ENCODE measurements around the gene MEGF6.
"Not testable (repeated sequence)": the region's sequence is repeated elsewhere in the genome, so short reads cannot be mapped to it uniquely, and the experiment has no call there.

Gene MEGF6

DNA sequence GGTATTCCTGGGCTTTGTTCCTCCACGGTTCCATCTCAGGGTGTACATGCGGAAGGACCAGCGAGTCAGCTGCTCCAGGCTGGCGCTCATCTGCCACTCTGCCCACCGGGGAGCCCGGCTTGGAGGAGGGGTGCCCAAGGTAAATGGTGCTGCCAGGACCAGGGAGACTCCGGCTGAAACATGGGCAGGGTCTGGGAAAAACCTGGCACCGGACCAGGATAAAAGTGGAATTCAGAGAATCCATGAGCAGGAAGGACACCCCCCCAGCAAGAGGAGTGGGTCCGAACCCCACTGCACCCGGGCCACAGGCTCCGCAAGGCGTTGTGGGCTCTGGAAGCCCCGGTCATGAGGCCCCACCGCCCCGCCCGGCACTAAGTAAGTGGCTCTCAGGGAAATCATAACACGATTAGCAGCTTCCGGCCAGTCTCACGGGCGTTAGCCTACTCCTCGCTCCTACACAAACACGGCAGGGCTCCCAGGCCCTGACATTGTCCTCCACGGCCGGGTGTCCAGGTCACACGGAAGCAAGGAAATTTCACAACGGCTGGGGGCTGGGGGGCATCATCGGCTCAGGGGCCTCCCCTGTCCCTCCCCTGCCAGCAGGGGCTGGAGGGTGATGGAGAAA, 21.1 kb downstream of the MEGF6 start:
- peak; percentile 80 for DNase-seq

DNA sequence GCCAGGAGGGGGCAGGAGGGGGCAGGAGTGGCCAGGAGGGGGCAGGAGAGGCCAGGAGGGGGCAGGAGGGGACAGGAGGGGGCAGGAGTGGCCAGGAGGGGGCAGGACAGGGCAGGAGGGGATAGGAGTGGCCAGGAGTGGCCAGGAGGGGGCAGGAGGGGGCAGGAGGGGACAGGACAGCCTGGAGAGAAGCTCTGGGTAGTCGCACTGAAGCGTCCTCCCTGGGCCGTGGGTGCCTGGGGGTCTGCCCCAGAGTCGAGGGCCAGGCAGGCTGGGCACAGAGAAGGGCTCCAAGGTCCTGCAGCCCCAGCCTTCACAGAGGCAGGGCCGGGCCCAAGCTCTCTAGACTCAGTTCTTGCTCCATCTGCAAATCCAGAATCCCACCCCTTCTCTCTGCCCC, 22.9 kb downstream of the MEGF6 start:
- no peak for DNase-seq

DNA sequence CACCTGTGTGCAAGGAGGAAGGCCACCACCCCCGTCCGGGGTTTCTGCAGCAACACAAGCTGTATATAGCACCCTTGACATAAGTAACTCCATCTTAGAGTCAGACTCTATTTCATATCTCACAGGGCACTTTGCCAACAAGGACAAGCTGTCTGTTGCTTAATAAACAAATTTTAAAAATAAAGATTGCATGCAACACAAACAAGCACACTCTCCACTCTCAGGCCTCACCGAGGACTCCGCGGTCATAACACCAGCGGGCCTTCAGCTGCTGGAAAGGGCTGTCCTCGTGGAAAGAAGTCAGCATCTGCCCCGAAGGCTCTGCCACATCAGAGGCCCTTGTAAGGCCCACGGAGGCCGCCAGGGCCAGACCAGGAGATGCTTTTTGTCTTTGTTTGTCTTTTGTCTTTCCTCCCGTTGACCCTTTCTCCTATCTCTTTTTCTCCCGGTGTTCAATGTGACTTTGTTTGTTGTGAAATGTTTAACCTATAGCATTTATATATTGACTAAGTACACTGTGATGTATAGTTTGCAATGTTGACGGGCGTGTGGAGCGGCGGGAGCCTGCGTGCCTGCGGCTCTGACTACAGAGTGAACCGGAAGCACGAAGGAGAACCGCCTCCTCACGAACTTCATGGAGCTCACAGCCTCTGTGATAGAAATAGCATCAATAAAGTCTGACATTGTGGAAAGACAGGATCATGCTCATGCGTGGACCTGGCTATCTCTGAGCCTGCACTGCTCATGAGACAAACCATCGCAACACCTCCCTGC, 24.1 kb downstream of the MEGF6 start:
- DNase-seq = no peak

DNA sequence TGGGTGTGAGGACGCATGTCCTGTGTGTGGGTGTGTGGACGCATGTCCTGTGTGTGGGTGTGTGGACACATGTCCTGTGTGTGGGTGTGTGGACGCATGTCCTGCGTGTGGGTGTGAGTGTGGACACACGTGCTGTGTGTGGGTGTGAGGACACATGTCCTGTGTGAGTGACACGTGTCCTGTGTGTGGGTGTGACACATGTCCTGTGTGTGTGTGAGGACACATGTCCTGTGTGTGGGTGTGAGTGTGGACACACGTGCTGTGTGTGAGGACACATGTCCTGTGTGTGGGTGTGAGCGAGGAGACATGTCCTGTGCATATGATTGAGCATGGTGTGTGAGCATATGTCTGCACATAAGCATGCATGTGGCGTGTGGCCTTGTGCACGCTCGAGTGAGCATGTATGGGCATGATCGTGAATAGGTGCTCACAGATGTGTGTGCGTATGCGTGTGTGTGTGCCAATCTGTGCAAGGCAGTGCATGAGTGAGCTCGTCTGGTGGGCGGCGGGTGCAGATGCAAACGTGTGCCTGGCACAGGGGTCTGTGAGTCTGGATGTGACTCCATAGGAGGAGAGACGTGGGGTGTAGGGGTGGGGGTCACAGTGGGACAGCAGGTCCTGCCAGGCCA, 25.3 kb downstream of the MEGF6 start:
- no peak for DNase-seq

DNA sequence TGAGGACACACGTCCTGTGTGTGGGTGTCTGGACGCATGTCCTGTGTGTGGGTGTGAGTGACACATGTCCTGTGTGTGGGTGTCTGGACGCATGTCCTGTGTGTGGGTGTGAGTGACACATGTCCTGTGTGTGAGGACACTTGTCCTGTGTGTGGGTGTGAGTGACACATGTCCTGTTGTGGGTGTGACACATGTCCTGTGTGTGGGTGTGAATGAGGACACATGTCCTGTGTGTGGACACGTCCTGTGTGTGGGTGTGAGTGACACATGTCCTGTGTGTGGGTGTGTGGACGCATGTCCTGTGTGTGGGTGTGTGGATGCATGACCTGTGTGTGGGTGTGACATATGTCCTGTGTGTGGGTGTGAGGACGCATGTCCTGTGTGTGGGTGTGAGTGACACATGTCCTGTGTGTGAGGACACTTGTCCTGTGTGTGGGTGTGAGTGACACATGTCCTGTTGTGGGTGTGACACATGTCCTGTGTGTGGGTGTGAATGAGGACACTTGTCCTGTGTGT, 25.9 kb downstream of the MEGF6 start:
- DNase-seq = not testable (repeated sequence)

DNA sequence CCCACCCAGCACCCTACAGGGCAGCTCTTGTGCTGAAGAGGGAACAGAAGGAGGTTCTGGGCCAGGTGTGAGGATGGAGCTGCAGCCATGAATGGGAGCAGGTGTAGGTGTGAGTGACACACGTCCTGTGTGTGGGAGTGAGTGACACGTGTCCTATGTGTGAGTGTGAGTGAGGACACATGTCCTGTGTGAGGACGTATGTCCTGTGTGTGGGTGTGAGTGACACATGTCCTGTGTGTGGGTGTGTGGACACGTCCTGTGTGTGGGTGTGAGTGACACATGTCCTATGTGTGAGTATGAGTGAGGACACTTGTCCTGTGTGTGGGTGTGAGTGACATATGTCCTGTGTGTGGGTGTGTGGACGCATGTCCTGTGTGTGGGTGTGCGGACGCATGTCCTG, 26.4 kb downstream of the MEGF6 start:
- DNase-seq = no peak

DNA sequence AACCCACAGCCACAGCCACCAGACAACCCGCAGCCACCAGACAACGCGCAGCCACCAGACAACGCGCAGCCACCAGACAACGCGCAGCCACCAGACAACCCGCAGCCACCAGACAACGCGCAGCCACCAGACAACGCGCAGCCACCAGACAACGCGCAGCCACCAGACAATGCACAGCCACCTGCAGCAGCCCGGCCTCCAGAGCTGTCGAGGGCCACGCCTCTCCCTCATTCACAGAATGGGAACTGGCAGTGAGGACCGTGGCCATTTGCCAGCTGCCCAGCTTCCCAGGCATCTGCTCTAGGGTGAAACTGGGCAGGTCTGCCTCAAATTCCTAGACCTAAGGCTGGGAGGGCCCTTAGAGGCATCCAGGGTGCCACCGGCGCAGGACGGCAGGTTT, 27.6 kb downstream of the MEGF6 start:
- DNase-seq = not testable (repeated sequence)

DNA sequence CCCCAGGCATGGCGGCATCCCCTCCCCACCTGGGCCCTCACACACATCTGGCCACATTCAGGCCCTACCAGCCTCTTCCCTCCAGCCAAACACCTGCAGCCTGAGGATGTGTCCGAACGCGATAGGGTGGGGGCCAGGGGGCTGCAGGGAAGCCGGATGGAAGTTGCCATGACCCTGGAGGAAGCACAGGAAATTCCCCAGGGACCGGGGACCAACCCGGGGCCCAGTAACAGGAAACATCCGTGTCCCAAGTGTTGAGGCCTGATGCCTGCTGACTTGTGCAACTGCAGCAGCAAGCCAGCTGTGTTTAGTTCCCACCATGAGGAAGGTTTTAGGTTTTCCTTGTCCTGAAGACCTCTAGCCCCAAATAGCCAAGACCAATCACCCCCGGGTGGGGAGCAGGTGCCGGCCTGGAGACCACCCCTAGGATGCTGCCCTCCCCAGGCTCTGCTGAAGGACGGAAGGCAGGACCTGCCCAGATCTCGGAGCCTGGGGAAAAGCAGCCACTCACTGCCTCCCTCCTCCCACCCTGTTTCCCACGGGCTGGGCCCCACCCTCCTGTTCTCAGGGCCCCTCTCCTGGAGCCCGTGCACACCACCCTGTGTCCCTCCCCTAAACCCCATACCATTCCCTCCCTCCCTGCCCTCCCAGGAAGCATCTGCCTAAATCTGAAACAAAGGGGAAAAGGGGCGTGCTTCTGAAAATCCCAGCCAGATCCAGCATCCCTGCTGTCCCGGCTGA, 29.8 kb downstream of the MEGF6 start:
- DNase-seq = no peak

DNA sequence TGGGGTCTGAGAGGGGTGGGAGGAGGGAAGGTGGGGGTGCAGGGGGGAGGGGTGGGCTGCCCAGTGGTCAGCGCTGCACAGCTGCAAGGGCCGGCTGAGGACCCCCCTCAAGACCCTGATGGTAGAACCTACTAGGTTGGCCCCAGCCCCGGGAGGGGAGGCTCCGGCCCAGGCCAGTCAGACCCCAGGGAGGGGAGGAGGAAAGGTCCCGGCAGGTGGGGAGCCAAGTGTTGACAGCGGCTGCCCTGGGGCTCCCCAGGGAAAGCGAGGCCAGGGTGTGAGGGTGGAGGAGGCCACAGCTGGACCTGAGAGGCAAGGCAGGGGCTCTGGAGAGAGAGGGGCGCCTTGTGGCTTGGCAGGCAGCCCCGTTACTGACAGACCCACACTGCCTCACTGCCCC, 31.1 kb downstream of the MEGF6 start:
- no peak for DNase-seq

DNA sequence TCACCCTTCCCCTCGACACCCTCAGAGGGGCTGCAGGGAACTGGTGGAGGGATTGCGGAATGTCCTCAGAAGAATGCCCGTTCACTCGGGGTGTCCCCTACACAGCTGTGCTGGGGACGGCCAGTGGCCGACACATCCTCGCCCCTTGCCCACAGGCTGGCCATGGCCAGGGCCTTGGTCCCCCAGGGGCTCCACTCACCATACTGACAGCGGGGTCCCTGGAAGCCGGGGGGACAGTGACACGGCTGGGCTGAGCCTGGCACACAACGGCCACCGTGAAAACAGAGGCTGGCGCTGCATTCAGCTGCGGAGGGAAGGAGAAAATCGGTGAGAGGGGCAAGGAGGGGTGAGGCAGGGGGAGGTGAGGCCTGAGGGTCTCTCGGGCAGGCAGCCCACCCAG, 31.7 kb downstream of the MEGF6 start:
- no peak for DNase-seq

DNA sequence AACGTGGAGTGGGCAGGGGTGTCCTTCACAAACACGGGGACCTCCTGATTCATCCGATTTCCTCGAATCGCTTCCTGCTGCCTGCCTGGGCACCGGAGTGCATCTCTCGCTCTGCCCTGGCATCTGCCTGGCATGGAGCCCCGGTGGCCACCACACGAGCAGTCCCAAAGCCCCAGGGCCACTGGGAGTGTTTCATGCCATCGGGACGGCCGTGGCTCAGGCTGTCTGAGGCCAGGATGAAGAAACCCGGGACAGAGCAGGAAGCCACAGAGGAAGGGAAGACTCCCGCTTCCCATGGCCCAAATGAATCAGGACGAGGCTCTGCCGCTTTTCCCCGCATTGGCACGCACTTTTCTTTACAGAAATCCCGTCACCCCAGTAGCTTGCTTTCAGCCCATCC, 32.4 kb downstream of the MEGF6 start:
- DNase-seq = no peak

DNA sequence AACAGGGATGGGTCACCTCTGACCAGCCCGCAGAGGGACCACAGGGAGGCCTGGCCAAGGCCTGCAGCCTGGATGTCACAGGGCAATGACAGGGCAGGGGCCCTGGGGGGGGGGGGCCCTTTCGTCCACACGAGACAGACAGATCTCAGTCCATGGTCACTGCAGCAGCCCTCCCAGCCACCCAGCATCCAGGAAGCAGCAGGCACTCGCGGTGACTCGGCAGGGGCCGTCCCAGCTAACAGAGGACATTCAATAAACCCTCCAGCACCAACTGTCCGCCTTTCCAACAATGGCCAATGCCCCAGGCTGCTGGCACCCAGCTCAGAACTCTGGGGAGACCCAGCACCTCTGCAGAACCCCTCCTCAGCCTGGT, 32.9 kb downstream of the MEGF6 start:
- no peak for DNase-seq

DNA sequence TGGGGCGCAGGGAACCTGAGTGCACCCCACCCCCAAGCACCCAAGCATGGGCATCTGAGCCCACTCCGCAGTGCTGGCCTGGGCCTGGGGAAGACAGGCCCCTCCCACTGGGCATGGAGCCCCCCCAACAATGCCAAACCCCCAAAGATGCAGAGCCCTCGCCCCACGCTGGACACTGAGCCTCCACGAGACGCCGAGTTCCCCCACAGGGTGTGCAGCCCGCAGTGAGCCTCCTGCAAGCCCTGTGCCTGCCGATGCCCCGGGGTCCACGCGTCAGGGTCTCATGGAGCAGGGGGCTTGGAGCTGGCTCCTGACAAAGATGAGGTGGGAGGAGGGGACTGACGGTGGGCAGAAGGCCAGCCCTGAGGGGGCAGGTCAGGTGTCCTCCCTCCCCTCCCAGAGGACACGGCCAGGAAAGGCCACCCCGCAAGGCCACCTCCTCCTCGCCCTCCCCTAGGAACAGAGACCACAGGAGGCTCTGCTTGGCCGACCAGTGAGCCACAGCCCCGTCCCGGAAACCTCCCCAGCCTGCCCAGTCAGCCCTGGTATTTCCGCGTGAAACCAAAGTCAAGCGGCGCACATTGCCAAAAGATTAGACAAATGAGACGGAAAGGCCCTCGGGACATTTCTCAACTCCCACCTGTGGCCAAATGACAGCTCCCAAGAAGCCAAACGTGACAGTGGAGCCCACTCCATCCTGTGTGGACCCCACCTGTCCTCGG, 33.4 kb downstream of the MEGF6 start:
- no peak for DNase-seq

DNA sequence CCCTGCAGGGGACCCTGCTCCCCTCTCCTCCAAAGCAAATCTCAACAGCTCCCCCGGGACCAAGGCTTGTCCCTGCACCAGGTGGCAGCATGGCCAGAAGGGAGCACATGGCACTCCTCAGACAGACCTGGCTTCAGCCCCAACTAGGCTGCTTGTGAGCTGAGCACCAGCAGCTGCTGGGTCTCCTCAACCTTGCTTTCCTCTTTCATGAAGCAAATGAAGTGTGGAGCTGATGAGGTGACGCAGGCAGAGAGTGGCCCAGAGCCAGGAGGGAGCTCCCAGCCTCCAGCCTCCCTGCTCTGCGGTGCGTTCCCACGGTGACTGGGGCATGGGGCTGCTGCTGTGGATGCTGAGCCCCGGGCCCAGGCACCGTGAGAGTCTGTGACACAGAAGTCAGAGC, 34.0 kb downstream of the MEGF6 start:
- no peak for DNase-seq

DNA sequence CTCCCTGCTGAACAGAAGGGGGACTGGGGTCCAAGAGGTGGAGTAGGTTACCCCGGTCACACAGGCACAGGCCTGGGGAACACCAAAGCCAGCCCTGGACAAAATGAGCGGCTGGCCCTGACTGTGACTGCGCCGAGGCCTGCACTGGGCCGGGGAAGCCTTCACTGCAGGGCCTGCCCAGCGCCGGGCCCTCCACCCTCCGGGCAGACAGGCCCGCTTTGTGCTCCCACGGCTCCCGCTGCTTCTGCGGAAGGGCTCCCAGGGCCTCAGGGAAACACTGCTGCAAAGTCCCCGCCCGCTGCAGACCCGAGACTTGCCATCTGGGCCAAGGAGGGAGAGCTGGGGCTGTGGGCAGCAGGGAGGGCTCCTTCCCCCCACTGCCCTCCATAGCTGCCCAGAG, 35.3 kb downstream of the MEGF6 start:
- DNase-seq = no peak

DNA sequence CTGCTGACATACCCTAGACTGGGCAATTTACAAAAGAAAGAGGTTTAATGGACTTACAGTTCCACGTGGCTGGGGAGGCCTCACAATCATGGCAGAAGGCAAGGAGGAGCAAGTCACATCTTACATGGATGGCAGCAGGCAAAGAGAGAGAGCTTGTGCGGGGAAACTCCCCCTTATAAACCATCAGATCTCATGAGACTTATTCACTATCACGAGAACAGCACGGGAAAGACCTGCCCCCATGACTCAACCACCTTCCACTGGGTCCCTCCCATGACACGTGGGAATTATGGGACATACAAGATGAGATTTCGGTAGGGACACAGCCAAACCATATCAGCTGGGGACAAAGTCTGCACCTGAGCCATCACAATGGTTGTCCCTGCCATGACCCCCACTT, 35.8 kb downstream of the MEGF6 start:
- not testable (repeated sequence) for DNase-seq

DNA sequence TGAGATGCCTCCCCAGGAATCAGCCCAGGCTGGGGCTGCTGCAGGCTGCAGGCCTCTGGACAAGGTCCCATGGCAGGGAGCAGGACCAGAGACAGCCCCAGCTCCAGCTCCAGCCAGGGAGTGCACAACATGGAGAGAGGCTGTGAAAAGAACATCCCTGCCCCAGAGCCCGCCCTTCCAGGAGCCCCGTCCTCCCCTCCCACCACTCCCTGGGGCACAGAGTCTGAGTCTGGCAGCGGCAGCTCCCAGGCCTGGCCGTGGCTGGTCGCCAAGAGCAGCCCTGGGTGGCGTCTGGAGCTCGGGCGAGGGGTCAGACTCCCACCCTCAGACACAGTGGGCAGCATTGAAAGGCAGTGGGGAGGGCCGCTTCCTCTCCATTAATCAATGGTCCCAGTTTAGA, 37.8 kb downstream of the MEGF6 start:
- DNase-seq = no peak

DNA sequence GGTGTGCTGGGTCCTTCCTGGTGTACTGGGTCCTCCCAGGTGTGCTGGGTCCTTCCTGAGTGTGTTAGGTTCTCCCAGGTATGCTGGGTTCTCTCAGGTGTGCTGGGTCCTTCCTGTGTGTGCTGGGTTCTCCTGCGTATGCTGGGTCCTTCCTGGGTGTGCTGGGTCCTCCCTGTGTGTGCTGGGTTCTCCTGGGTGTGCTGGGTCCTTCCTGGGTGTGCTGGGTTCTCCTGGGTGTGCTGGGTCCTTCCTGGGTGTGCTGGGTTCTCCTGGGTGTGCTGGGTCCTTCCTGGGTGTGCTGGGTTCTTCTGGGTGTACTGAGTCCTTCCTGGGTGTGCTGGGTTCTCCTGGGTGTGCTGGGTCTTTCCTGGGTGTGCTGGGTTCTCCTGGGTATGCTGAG, 38.7 kb downstream of the MEGF6 start:
- not testable (repeated sequence) for DNase-seq

DNA sequence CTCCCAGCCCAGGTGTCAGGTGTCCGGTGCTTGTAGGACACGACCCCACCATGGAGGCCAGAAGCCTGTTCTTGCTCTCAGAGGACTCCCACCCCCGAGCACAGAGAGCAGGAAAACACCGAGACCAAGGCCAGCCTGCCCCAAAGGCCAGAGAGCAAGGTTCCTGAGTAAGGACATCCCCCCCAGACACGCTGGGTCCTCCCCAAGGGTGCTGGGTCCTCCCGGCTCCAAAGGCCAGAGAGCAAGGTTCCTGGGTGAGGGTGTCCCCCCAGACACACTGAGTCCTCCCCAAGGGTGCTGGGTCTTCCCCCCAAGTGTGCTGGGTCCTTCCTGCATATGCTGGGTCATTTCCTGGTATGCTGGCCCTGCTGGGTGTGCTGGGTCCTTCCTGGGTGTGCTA, 40.0 kb downstream of the MEGF6 start:
- no peak for DNase-seq

DNA sequence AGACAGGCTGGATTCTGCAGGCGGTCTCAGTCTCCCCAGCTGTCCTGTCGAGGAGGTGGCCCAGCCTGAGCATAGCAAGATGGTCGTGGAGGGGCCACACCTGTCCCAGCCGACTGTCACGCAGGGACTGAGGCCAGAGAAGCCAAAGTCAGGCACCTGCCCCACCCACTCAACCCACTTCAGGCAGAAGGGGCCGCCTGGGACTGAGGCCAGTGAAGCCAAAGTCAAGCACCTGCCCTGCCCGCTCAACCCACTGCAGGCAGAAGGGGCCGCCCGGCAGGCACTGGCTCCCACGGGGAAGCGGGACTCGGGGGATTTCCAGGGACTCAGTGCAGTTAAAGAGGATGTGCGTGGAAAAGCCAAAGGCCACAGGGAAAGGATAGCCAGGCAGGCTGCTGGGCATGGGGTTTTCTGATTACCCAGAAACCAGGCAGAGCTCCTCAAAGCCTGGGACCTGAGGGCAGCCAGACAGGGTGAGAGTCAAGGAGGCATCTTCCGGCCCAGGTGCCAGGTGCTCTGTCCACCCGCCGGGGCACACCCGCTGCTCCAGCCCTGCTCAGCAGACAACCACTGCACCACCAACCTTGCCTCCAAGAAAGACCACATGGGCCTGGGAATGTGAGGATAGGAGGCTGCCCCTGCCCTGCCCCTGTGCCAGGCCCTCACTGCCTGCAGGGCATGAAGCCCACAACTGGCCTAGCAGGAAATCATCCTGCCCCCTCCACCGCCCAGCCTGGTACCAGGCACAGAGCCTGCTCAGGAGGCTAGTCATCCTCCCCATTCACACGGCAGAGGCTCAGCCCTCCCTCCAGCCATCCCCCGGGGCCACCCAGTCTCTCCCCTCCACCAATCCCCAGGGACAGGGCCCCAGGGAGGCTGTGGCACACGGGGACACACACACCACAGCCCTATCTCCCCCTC, 41.0 kb downstream of the MEGF6 start:
- DNase-seq = no peak

DNA sequence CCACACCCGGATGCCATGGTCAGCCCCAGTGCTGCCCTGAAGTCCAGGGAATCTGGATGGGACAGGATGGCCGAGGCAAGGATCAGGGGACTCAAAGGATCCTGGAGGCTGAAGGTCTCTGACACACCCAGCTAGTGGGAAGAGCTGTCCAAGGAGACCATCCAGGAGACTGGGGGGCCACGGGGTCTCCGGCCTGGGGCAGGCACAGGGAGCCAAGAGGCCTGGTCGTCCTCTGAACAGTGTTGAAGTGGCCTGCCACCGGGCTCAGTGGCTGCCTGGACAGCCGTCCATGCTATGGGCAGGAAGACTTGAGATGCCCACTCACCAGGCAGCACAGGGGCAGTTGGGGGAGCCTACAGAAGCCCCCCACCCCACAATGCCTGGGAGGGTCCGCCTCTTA, 41.9 kb downstream of the MEGF6 start:
- no peak for DNase-seq
